HEK293T (cell line): ENCODE measurements around the gene TCF21.

Source experiments
- CTCF ChIA-PET: fragments of 350-600 bp; formaldehyde crosslinking; extraction: SDS; loops from one replicate; lab custom pipeline; 2021; ENCODE audit warnings: antibody characterized with exemption, inconsistent platforms; lab: Yijun Ruan, JAX
- POLR2A ChIA-PET: fragments of 350-600 bp; formaldehyde crosslinking; extraction: SDS; loops from one replicate; lab custom pipeline; 2020; ENCODE audit warnings: antibody characterized with exemption, inconsistent platforms; lab: Yijun Ruan, JAX
- DNase-seq: peaks from one replicate; pipeline ENCODE4 v3.0.0; 2012; ENCODE audit warnings: mixed read lengths; ENCODE audit errors: extremely low spot score
- ARNT ChIP-seq: fragments of 450-650 bp; IDR thresholded peaks from 2 replicates; pipeline ENCODE4 v1.6.1; 2017; ENCODE audit warnings: mild to moderate bottlenecking
- BHLHE40 ChIP-seq: fragments of 450-650 bp; IDR thresholded peaks from 2 replicates; pipeline ENCODE4 v1.6.1; 2016; ENCODE audit warnings: mild to moderate bottlenecking, moderate library complexity, borderline replicate concordance
- CTBP1 ChIP-seq: fragments of 450-650 bp; IDR thresholded peaks from 2 replicates; pipeline ENCODE4 v1.6.1; 2016; ENCODE audit warnings: borderline replicate concordance
- ELF4 ChIP-seq: fragments of 450-650 bp; IDR thresholded peaks from 2 replicates; pipeline ENCODE4 v1.6.1; 2017; ENCODE audit warnings: antibody characterized with exemption
- FOXA1 ChIP-seq: fragments of 450-650 bp; IDR thresholded peaks from 2 replicates; pipeline ENCODE4 v1.6.1; 2016; ENCODE audit warnings: mild to moderate bottlenecking
- FOXK2 ChIP-seq: fragments of 450-650 bp; IDR thresholded peaks from 2 replicates; pipeline ENCODE4 v1.6.1; 2016; ENCODE audit warnings: mild to moderate bottlenecking
- FOXM1 ChIP-seq: fragments of 450-650 bp; IDR thresholded peaks from 2 replicates; pipeline ENCODE4 v1.6.1; 2017; ENCODE audit warnings: mild to moderate bottlenecking, borderline replicate concordance
- HDGF ChIP-seq: fragments of 450-650 bp; IDR thresholded peaks from 2 replicates; pipeline ENCODE4 v1.6.1; 2017; ENCODE audit warnings: antibody characterized with exemption, borderline replicate concordance
- L3MBTL2 ChIP-seq: fragments of 450-650 bp; conservative IDR thresholded peaks from 2 replicates; pipeline ENCODE4 v1.6.1; 2016; ENCODE audit warnings: mild to moderate bottlenecking
- LEF1 ChIP-seq: fragments of 450-650 bp; IDR thresholded peaks from 2 replicates; pipeline ENCODE4 v1.6.1; 2017; ENCODE audit warnings: mild to moderate bottlenecking, borderline replicate concordance
- NFRKB ChIP-seq: fragments of 450-650 bp; IDR thresholded peaks from 2 replicates; pipeline ENCODE4 v1.6.1; 2016; ENCODE audit warnings: mild to moderate bottlenecking, moderate library complexity
- PKNOX1 ChIP-seq: fragments of 450-650 bp; IDR thresholded peaks from 2 replicates; pipeline ENCODE4 v1.6.1; 2016
- SP1 ChIP-seq: fragments of 450-650 bp; IDR thresholded peaks from 2 replicates; pipeline ENCODE4 v1.6.1; 2017
- SUZ12 ChIP-seq: fragments of 450-650 bp; IDR thresholded peaks from 2 replicates; pipeline ENCODE4 v1.6.1; 2016; ENCODE audit warnings: mild to moderate bottlenecking
- TARDBP ChIP-seq: fragments of 450-650 bp; IDR thresholded peaks from 2 replicates; pipeline ENCODE4 v1.6.1; 2016
- ZNF384 ChIP-seq: fragments of 450-650 bp; IDR thresholded peaks from 2 replicates; pipeline ENCODE4 v1.6.1; 2016

Gene TCF21

GRCh38 chr6:133895573-133896343, 6.8 kb downstream of the TCF21 start:
- TF ChIP-seq PKNOX1, result no peak
- no peak for TF ChIP-seq CTBP1
- no peak for TF ChIP-seq NFRKB
- TF ChIP-seq SP1, result no peak
- no peak for TF ChIP-seq SUZ12
- no peak for TF ChIP-seq ELF4
- TF ChIP-seq FOXM1, result no peak
- TF ChIP-seq TARDBP, result no peak
- no peak for TF ChIP-seq FOXA1
- no peak for TF ChIP-seq HDGF
- TF ChIP-seq ZNF384, result no peak
- no peak for TF ChIP-seq FOXK2
- no peak for TF ChIP-seq ARNT
- no peak for TF ChIP-seq BHLHE40
- no peak for TF ChIP-seq LEF1
- TF ChIP-seq L3MBTL2, result no peak
- no peak for DNase-seq
- POLR2A ChIA-PET, result interaction anchor here (1.3 kb wide), 1 partner anchor 13 kb away, joined by 3 read pairs; no protein-coding TSS in a partner anchor
- CTCF ChIA-PET, result interaction anchor here (0.6 to 1.3 kb wide), 2 partner anchors 58 to 961 kb away, joined by 3 to 11 read pairs; no protein-coding TSS in a partner anchor

- no peak for DNase-seq
- POLR2A ChIA-PET, result no interaction called here
- CTCF ChIA-PET, result no interaction called here
- TF ChIP-seq SUZ12 (no peak), BHLHE40 (no peak), ELF4 (no peak), NFRKB (no peak), HDGF (no peak), FOXK2 (no peak), ZNF384 (no peak), LEF1 (no peak)
These were observed 7.4 kb downstream of the TCF21 start for GRCh38 chr6:133896344-133896721.

- DNase-seq, result no peak
- POLR2A ChIA-PET, result no interaction called here
- CTCF ChIA-PET, result no interaction called here
- TF ChIP-seq ELF4 (no peak), CTBP1 (no peak), ARNT (no peak), FOXA1 (no peak)
These were observed 9.3 kb downstream of the TCF21 start for GRCh38 chr6:133898263-133898662.

- DNase-seq, result no peak
- ChIA-PET POLR2A (no interaction called here), CTCF (no interaction called here)
- TF ChIP-seq NFRKB (no peak), ARNT (no peak), TARDBP (no peak), HDGF (no peak), ELF4 (no peak), FOXM1 (no peak), SP1 (no peak), SUZ12 (no peak), LEF1 (no peak), BHLHE40 (no peak), FOXK2 (no peak), PKNOX1 (no peak), ZNF384 (no peak), CTBP1 (no peak), FOXA1 (no peak), L3MBTL2 (no peak)
These were observed 10.6 kb downstream of the TCF21 start for GRCh38 chr6:133899556-133899955.

- ChIA-PET POLR2A (no interaction called here), CTCF (no interaction called here)
- DNase-seq, result no peak
- no peak for TF ChIP-seq ELF4
- TF ChIP-seq HDGF, result no peak
- no peak for TF ChIP-seq NFRKB
- TF ChIP-seq FOXM1, result no peak
- TF ChIP-seq ZNF384, result no peak
- no peak for TF ChIP-seq TARDBP
- no peak for TF ChIP-seq ARNT
- TF ChIP-seq SP1, result no peak
These were observed 14.9 kb downstream of the TCF21 start for GRCh38 chr6:133903855-133904254.

GRCh38 chr6:133906050-133906449, 17.1 kb downstream of the TCF21 start:
- CTCF ChIA-PET, result interaction anchor here (0.9 to 2.0 kb wide), 3 partner anchors 11 to 337 kb away, joined by 3 to 8 read pairs (median 6); no protein-coding TSS in a partner anchor
- DNase-seq, result no peak
- TF ChIP-seq NFRKB, result no peak
- no peak for TF ChIP-seq HDGF
- no peak for TF ChIP-seq SP1
- TF ChIP-seq PKNOX1, result no peak
- no peak for TF ChIP-seq L3MBTL2
- POLR2A ChIA-PET, result no interaction called here
